K562 (cell line): ENCODE results near the gene GORASP1. TPM values are rescaled to one million over a fixed set of nuclear protein-coding genes. Genes with fewer than 3 reads are reported as not detected.
A peak's percentile ranks its signal among the peaks of the same experiment; 100 is the strongest.

Source experiments
- ATAC-seq: fragments of 200-7000 bp; cut with Tn5 transposase; 3 replicates; pipeline ENCODE4 v1.9.1; 2020; ENCODE audit warnings: moderate library complexity
- BruUV-seq: library from RNA; stranded (reverse); fragments of 400-500 nt; replicated peaks from 2 replicates; lab custom pipeline; 2021; lab: Mats Ljungman, UMichigan
- CTCF ChIA-PET: fragments of 300-600 bp; formaldehyde crosslinking; extraction: SDS; loops from one replicate; lab custom pipeline; 2021; ENCODE audit warnings: low intra/inter-chr PET ratio; lab: Yijun Ruan, JAX
- POLR2A ChIA-PET: fragments of 300-600, 350-650 bp; sonication (Branson Sonifier 250); formaldehyde crosslinking; extraction: SDS; loops from one replicate; lab custom pipeline; 2021; ENCODE audit warnings: antibody characterized with exemption, inconsistent platforms; lab: Yijun Ruan, JAX
- DNase-seq, 4 experiments: peaks; one replicate each; pipeline versions ENCODE4 v3.0.0 to v3.0.0-alpha.2; 2011 to 2018; ENCODE audit warnings: low spot score in 3 of 4, mixed read lengths in 3 of 4; ENCODE audit errors: extremely low read depth in 1 of 4
- FAIRE-seq: peaks from 2 replicates; lab custom pipeline; 2011; peaks lifted over from hg19 to GRCh38; lab: Jason Lieb, UNC
- H2AFZ ChIP-seq: 2 replicates; pipeline ENCODE4 v1.6.0; 2011; ENCODE audit warnings: low read depth, low read length, control low read depth, inconsistent platforms
- H3K27ac ChIP-seq: fragments of 200-600 bp; 3 replicates; pipeline ENCODE4 v1.8.0; 2011; ENCODE audit warnings: low read depth, mild to moderate bottlenecking, control low read depth, inconsistent platforms, low read length, moderate library complexity, mixed read lengths; ENCODE audit errors: extremely low read depth
- H3K27me3 ChIP-seq, 2 experiments: fragments of 300-600 bp in 1 of 2; 2 replicates in 1 of 2; 3 replicates in 1 of 2; pipeline versions ENCODE4 v1.6.0 to v1.8.0; 2011; ENCODE audit warnings: inconsistent platforms in 2 of 2, low read length in 2 of 2, mild to moderate bottlenecking in 1 of 2, mixed read lengths in 1 of 2, moderate library complexity in 1 of 2; ENCODE audit not compliant: control insufficient read depth in 2 of 2, insufficient read depth in 2 of 2
- H3K36me3 ChIP-seq: fragments of 300-600 bp; 3 replicates; pipeline ENCODE4 v1.8.0; 2011; ENCODE audit warnings: mild to moderate bottlenecking, low read length, inconsistent platforms; ENCODE audit not compliant: control insufficient read depth, insufficient read depth
- H3K4me1 ChIP-seq, 2 experiments: fragments of 200-600 bp in 1 of 2; replicated peaks in 1 of 2; 2 replicates in 1 of 2; 3 replicates in 1 of 2; pipeline versions ENCODE4 v1.5.1 to v1.8.0; 2011; ENCODE audit warnings: inconsistent platforms in 2 of 2, low read length in 2 of 2, mild to moderate bottlenecking in 1 of 2, mixed read lengths in 1 of 2, moderate library complexity in 1 of 2; ENCODE audit not compliant: control insufficient read depth in 2 of 2, insufficient read depth in 2 of 2
- H3K4me2 ChIP-seq: 2 replicates; pipeline ENCODE4 v1.6.1; 2011; ENCODE audit warnings: low read length, control low read depth, inconsistent platforms, mixed read lengths; ENCODE audit not compliant: insufficient read depth
- H3K4me3 ChIP-seq: fragments of 200-600 bp; sonication (generic), shearing (Covaris generic); 2 replicates; pipeline ENCODE4 v1.5.1; 2016; ENCODE audit warnings: control low read depth, inconsistent platforms
- H3K79me2 ChIP-seq: fragments of 200-600 bp; 3 replicates; pipeline ENCODE4 v1.8.0; 2011; ENCODE audit warnings: low read length, inconsistent platforms; ENCODE audit not compliant: control insufficient read depth, insufficient read depth
- H3K9ac ChIP-seq, 2 experiments: 2 replicates each; pipeline versions ENCODE4 v1.6.0 to v1.6.1; 2011; ENCODE audit warnings: low read depth in 2 of 2, low read length in 2 of 2, control low read depth in 1 of 2, inconsistent platforms in 1 of 2, mild to moderate bottlenecking in 1 of 2, mixed read lengths in 1 of 2; ENCODE audit not compliant: insufficient read depth in 1 of 2
- H3K9me1 ChIP-seq: one replicate; pipeline ENCODE4 v1.6.0; 2011; ENCODE audit warnings: inconsistent platforms, mild to moderate bottlenecking, low read length, moderate library complexity; ENCODE audit not compliant: control insufficient read depth, insufficient read depth
- H3K9me3 ChIP-seq: replicated peaks from 2 replicates; pipeline ENCODE4 v1.5.1; 2011; ENCODE audit warnings: low read depth, low read length, inconsistent platforms; ENCODE audit not compliant: control insufficient read depth, insufficient read depth
- H4K20me1 ChIP-seq: replicated peaks from 2 replicates; pipeline ENCODE4 v1.6.1; 2011; ENCODE audit warnings: low read length, inconsistent platforms, mixed read lengths; ENCODE audit not compliant: control insufficient read depth, insufficient read depth
- ARID4B ChIP-seq: sonication (generic); formaldehyde crosslinking; IDR thresholded peaks from 2 replicates; pipeline ENCODE4 v1.8.0; 2022; ENCODE audit warnings: mild to moderate bottlenecking, missing genetic modification reagents
- CBX3 ChIP-seq, 2 experiments: IDR thresholded peaks; 1 replicate in 1 of 2; 2 replicates in 1 of 2; pipeline ENCODE4 v1.6.1; 2012; ENCODE audit warnings: inconsistent platforms in 2 of 2, low read length in 2 of 2, borderline replicate concordance in 1 of 2, control low read depth in 1 of 2
- CEBPZ ChIP-seq: fragments of 150-350 bp; IDR thresholded peaks from 2 replicates; pipeline ENCODE4 v1.6.1; 2014; ENCODE audit warnings: low read depth, mild to moderate bottlenecking, low read length, borderline replicate concordance
- DDX20 ChIP-seq: fragments of 450-650 bp; IDR thresholded peaks from 2 replicates; pipeline ENCODE4 v1.6.1; 2016; ENCODE audit warnings: missing genetic modification characterization, low read depth, mild to moderate bottlenecking, missing compliant biosample characterization, moderate library complexity
- MIER1 ChIP-seq: fragments of 450-650 bp; IDR thresholded peaks from 2 replicates; pipeline ENCODE4 v1.6.1; 2016; ENCODE audit warnings: antibody characterized with exemption, mild to moderate bottlenecking, low read depth
- NFATC3 ChIP-seq: fragments of 450-650 bp; IDR thresholded peaks from 2 replicates; pipeline ENCODE4 v1.6.1; 2017; ENCODE audit warnings: mild to moderate bottlenecking
- PHF20 ChIP-seq: fragments of 450-650 bp; IDR thresholded peaks from 2 replicates; pipeline ENCODE4 v1.6.1; 2018; ENCODE audit not compliant: partially characterized antibody
- STAT5A ChIP-seq: IDR thresholded peaks from 2 replicates; pipeline ENCODE4 v1.6.1; 2012; ENCODE audit warnings: low read length, inconsistent platforms, borderline replicate concordance
- XRCC4 ChIP-seq: IDR thresholded peaks from one replicate; pipeline ENCODE4 v1.6.1; 2011; ENCODE audit not compliant: insufficient read depth, insufficient read length; ENCODE audit errors: extremely low read depth
- ZNF253 ChIP-seq: fragments of 250-450 bp; sonication (Bioruptor Pico); conservative IDR thresholded peaks from 2 replicates; pipeline ENCODE4 v1.6.1; 2021; ENCODE audit warnings: mild to moderate bottlenecking
- WGBS: fragments of 100-300 bp; shearing (Covaris generic); methylation state at CpG from one replicate; pipeline ENCODE4 v1.1.6; 2016; ENCODE audit warnings: low coverage, mixed read lengths; ENCODE audit not compliant: insufficient coverage; ENCODE audit errors: missing lambda C conversion rate; 5-methylcytosine and 5-hydroxymethylcytosine counted together
- in situ Hi-C: fragments of 300-500 bp; cut with MboI; formaldehyde crosslinking; loops from 4 replicates; pipeline ENCODE4 v1.15.0; 2018; ENCODE audit warnings: inconsistent platforms, mixed read lengths
- intact Hi-C: fragments of 100-400 bp; cut with micrococcal nuclease; formaldehyde crosslinking; loops from 2 replicates; pipeline ENCODE4 v1.14.2; 2022
- polyA plus RNA-seq, 8 experiments: library from polyadenylated mRNA; depleted of rRNA in 4 of 8; stranded (reverse) in 5 of 8; unstranded in 3 of 8; fragments of >200 nt; fragmentation: Nextera tagmentation in 2 of 8; fragmentation: Illumina TruSeq in 1 of 8; extraction: Ambion mirVana in 2 of 8; extraction: Trizol in 1 of 8; gene quantifications; 2 replicates each; pipeline versions ENCODE4 v1.2.1 to v1.2.3, GENCODE V29; 2011 to 2014; ENCODE audit warnings: inconsistent platforms in 1 of 8, missing spikeins in 1 of 8
- total RNA-seq, 7 experiments: library from RNA; depleted of rRNA in 6 of 7; stranded (reverse); fragments of >200 nt in 6 of 7; fragmentation: Illumina TruSeq in 2 of 7; extraction: Trizol in 2 of 7; gene quantifications; 2 replicates each; pipeline versions ENCODE4 v1.2.1 to v1.2.3, GENCODE V29; 2011 to 2021; ENCODE audit warnings: low replicate concordance in 1 of 7

GORASP1 gene
- total and polyA plus RNA-seq, 9 of the 15 experiments (the other 6 are each of a cell fraction or from before 2014, with no cell fraction given), result 8.4 to 87.9 (median 67.6) TPM

- intact Hi-C loops, result no loop called here
- 18% methylated on average over 18 of the region's 18 CpGs for WGBS
- Histone ChIP-seq H2AFZ (peak overlapping the region; percentile 90), H3K79me2 (peaks cover 43% of the 10 kb centered on the region), H3K4me2 (peak overlapping the region; percentile 90), H3K9me3 (no peaks in the 10 kb centered on the region), H3K36me3 (peaks cover 14% of the 10 kb centered on the region; the same call in 2 of the 3 replicates), H3K4me3 (peak overlapping the region; percentile 81), H3K9me1 (peaks cover 25% of the 10 kb centered on the region), H3K27me3 (no peaks in the 10 kb centered on the region; a peak in 2 of 5 replicates), H4K20me1 (peaks cover 32% of the 10 kb centered on the region), H3K9ac (peak overlapping the region; percentile 73 to 91), H3K4me1 (peaks cover 43 to 56% of the 10 kb centered on the region in 2 experiments), H3K27ac (peak overlapping the region; percentile 92)
- POLR2A ChIA-PET, result interaction anchor here (1.1 kb wide), 1 partner anchor 38 kb away, joined by 4 read pairs; no protein-coding TSS in a partner anchor
- in situ Hi-C loops, result no loop called here
- TSS peak; percentile 74 for BruUV-seq
- peak; percentile 75 to 88 (median 82) for DNase-seq
- CTCF ChIA-PET, result no interaction called here
- ATAC-seq, result peak; percentile 75
- peak; percentile 86 for FAIRE-seq
- TF ChIP-seq CBX3 (IDR thresholded peaks at IDR 0.05; ENCODE audit: borderline replicate concordance in 1 of 2, low read length in 2 of 2) (peak in 1 of 2 experiments; percentile 88; a peak in 1 of 3 replicates), XRCC4 (no peak), ZNF253 (CRISPR knock-in tag) (no peak), DDX20 (tag) (no peak), CEBPZ (no peak), PHF20 (no peak), ARID4B (0 out of 2 replicates have a peak, but pooled peaks have one; percentile 52), STAT5A (no peak), MIER1 (no peak), NFATC3 (no peak)
Observed at GRCh38 chr3:39154280-39155021, 47.0 kb upstream of the GORASP1 start.
